Tibial nerve (tissue), 4 donors: ENCODE data around the gene PRICKLE2. TPM values are rescaled to one million over a fixed set of nuclear protein-coding genes. Genes with fewer than 3 reads are reported as not detected.

Experiments used
- DNase-seq, 2 donors: peaks; one replicate each; pipeline ENCODE4 v3.0.0-alpha.2; 2019; ENCODE audit warnings: low spot score in 2 of 2
- H3K27ac ChIP-seq, 4 donors: fragments of 200-600 bp; sonication (generic) in 3 of 4; one replicate each; pipeline ENCODE4 v1.5.1; 2017 to 2019; ENCODE audit warnings: mild to moderate bottlenecking in 1 of 4
- H3K27me3 ChIP-seq, 2 donors: fragments of 200-600 bp; sonication (generic) in 1 of 2; one replicate each; pipeline versions ENCODE4 v1.5.1 to v1.6.0; 2017 to 2019
- H3K36me3 ChIP-seq, 3 donors: fragments of 200-600 bp; sonication (generic); one replicate each; pipeline ENCODE4 v1.5.1; 2018 to 2019
- H3K4me1 ChIP-seq, 4 donors: fragments of 200-600 bp; sonication (generic) in 3 of 4; one replicate each; pipeline ENCODE4 v1.5.1; 2017 to 2019
- H3K4me3 ChIP-seq, 4 donors: fragments of 200-600 bp; sonication (generic) in 3 of 4; one replicate each; pipeline ENCODE4 v1.5.1; 2017 to 2019; ENCODE audit warnings: mild to moderate bottlenecking in 1 of 4, moderate library complexity in 1 of 4
- H3K9me3 ChIP-seq, 4 donors: fragments of 200-600 bp; sonication (generic) in 3 of 4; one replicate each; pipeline ENCODE4 v1.5.1; 2017 to 2019
- EP300 ChIP-seq, 2 donors: sonication (generic); formaldehyde crosslinking; IDR thresholded peaks; one replicate each; pipeline ENCODE4 v1.6.1; 2017; ENCODE audit warnings: antibody characterized with exemption in 2 of 2, mild to moderate bottlenecking in 1 of 2
- POLR2A ChIP-seq, 2 donors: fragments of 450-650 bp; IDR thresholded peaks; one replicate each; pipeline ENCODE4 v1.6.1; 2017; ENCODE audit warnings: antibody characterized with exemption in 2 of 2, mild to moderate bottlenecking in 2 of 2, moderate library complexity in 2 of 2
- WGBS, 2 donors: methylation state at CpG; one replicate each; pipeline ENCODE4 v1.1.5; 2018; 5-methylcytosine and 5-hydroxymethylcytosine counted together
- total RNA-seq, 4 donors: library from RNA; depleted of rRNA; stranded (reverse); fragments of >200 nt; gene quantifications; one replicate each; pipeline ENCODE4 v1.1.0, GENCODE V29; 2016
- TF ChIP-seq, protein P1 (sequence below), 5 experiments: fragments of 200-600 bp in 3 of 5; fragments of 450-650 bp in 2 of 5; sonication (generic) in 3 of 5; IDR thresholded peaks; one replicate each; pipeline ENCODE4 v1.5.1; 2016 to 2019; ENCODE audit warnings: antibody characterized with exemption in 5 of 5, mild to moderate bottlenecking in 3 of 5, moderate library complexity in 2 of 5

The PRICKLE2 gene
- total RNA-seq, 4 donors from 2014 or later = 24.5 to 39.1 (median 35.2) TPM

DNA sequence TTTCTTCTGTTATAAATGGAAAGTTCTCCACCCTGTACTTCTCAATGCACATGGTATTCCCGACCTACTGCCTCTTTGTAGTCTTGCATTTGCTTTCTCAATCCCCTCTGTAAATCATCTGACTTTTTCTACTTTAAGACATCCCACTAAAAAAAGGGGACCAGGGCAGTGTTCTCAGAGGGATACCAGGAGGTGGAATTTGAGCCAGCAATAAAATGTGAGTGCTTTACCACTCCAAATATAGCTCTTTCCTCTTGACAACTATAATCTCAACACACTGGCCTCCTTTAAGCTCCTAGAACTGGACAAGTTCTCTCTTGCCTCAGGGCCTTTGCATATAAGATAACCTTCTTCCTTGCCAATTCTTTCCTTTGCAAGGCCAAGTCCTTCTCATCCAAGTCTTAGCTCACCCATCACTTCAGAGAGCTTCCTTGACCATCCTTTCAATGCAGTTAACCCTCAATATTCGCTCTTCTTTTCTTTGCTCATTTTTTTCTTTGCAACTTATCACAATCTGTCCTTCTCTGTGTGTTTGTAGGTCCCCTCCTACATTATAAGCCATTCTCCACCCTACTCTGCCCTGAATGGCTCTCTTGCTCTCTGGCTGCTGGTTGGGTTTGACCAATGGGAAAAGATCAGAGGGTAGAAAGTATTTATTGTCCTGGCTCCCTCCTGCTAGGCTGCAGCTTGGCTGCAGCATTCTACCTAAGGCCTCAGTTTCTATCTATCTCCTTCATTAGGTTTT lies 93.4 kb downstream of the PRICKLE2 start:
- Histone ChIP-seq H3K4me1 (peaks cover 0 to 7% (median 2%) of the 10 kb centered on the region in 4 donors), H3K4me3 (no peak overlapping the region), H3K36me3 (peaks cover 0 to 18% (median 0%) of the 10 kb centered on the region in 3 donors), H3K9me3 (no peaks in the 10 kb centered on the region), H3K27me3 (no peaks in the 10 kb centered on the region), H3K27ac (no peak overlapping the region)
- no peak for DNase-seq
- TF ChIP-seq POLR2A (IDR thresholded peaks at IDR 0.05) (no peak), EP300 (IDR thresholded peaks at IDR 0.05) (no peak)
- TF ChIP-seq, protein P1, sequence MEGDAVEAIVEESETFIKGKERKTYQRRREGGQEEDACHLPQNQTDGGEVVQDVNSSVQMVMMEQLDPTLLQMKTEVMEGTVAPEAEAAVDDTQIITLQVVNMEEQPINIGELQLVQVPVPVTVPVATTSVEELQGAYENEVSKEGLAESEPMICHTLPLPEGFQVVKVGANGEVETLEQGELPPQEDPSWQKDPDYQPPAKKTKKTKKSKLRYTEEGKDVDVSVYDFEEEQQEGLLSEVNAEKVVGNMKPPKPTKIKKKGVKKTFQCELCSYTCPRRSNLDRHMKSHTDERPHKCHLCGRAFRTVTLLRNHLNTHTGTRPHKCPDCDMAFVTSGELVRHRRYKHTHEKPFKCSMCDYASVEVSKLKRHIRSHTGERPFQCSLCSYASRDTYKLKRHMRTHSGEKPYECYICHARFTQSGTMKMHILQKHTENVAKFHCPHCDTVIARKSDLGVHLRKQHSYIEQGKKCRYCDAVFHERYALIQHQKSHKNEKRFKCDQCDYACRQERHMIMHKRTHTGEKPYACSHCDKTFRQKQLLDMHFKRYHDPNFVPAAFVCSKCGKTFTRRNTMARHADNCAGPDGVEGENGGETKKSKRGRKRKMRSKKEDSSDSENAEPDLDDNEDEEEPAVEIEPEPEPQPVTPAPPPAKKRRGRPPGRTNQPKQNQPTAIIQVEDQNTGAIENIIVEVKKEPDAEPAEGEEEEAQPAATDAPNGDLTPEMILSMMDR (IDR thresholded peaks at IDR 0.05) = no peak
- WGBS, 2 donors = 54 to 71% methylated on average over 2 of the region's 2 CpGs

DNA sequence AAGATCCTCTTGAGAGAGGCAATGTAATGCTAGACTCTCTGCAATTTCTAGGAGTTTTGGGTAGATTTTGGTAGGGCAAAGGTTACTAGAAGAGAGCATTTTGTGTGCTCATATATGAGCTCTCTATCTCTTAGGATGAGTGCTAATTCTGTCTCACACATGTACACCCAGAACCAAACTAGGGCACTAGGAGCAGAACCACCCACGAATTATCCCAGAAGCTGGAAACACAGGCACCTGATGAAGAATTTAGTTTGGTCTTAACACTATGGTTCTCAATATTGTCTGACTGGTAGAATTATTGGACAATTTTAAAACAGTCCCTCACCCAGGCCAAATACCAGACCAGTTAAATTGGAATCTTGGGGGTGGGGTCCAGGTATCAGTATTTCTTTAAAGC lies 94.8 kb downstream of the PRICKLE2 start:
- Histone ChIP-seq H3K9me3 (no peaks in the 10 kb centered on the region), H3K27me3 (no peaks in the 10 kb centered on the region), H3K27ac (no peak overlapping the region), H3K36me3 (peaks cover 0 to 27% (median 0%) of the 10 kb centered on the region in 3 donors), H3K4me3 (no peak overlapping the region), H3K4me1 (peaks cover 0 to 7% (median 2%) of the 10 kb centered on the region in 4 donors)
- DNase-seq = no peak
- WGBS, 2 donors = 83 to 89% methylated on average over 1 of the region's 1 CpG
- TF ChIP-seq POLR2A (IDR thresholded peaks at IDR 0.05) (no peak), EP300 (IDR thresholded peaks at IDR 0.05) (no peak)
- TF ChIP-seq, protein P1 (IDR thresholded peaks at IDR 0.05) = no peak

DNA sequence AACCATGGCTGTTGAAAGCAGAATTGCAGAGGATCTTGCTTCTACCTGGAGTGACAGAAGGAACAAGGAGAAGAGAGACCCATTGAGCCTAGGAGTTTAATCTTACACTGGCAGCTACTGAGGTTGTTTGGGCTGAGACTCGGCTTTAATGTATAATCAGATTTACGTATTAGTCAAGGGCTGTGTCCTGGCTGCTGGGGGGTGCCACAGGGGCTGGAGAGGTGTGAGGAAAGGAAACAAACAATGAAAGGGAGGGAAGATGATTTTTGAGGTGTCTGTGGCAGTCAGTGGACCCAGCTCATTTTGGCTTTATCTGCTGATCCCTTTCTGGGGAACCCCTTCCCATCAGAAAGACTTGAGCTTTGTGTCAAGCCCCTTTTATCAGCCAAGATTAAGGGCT lies 95.7 kb downstream of the PRICKLE2 start:
- peaks cover 0 to 7% (median 2%) of the 10 kb centered on the region in 4 donors for H3K4me1 ChIP-seq
- H3K9me3 ChIP-seq = peaks cover 0 to 3% (median 1%) of the 10 kb centered on the region in 4 donors
- H3K27me3 ChIP-seq = no peaks in the 10 kb centered on the region
- H3K4me3 ChIP-seq = no peak overlapping the region
- TF ChIP-seq, protein P1 (IDR thresholded peaks at IDR 0.05) = no peak
- TF ChIP-seq EP300 (IDR thresholded peaks at IDR 0.05) (no peak), POLR2A (IDR thresholded peaks at IDR 0.05) (no peak)
- DNase-seq = no peak
- WGBS, 2 donors = 83 to 85% methylated on average over 2 of the region's 2 CpGs
- no peak overlapping the region for H3K27ac ChIP-seq
- H3K36me3 ChIP-seq = peaks cover 0 to 36% (median 0%) of the 10 kb centered on the region in 3 donors

DNA sequence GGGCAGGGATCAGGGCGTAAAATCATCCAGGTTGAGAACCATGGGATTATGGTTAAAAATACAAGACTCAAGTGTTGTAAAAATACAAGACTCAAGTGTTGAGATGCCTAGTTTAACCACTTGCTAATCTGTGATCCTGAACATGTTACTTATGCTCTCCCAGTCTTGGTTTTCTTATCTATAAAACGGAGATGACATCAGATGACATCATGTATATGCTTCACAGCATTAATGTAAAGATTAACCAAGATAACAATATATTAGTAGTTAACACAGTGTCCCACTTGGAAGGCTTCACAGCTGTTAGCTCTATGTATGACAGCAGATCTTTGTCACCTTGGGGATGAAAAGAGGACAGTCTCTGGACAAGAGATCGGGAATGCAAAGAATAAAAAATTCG lies 96.2 kb downstream of the PRICKLE2 start:
- DNase-seq = no peak
- H3K27me3 ChIP-seq = no peaks in the 10 kb centered on the region
- TF ChIP-seq, protein P1 (IDR thresholded peaks at IDR 0.05) = no peak
- no peak for TF ChIP-seq POLR2A (IDR thresholded peaks at IDR 0.05)
- no peak overlapping the region for H3K27ac ChIP-seq
- H3K9me3 ChIP-seq = peaks cover 0 to 7% (median 2%) of the 10 kb centered on the region in 4 donors
- H3K4me1 ChIP-seq = peaks cover 0 to 7% (median 2%) of the 10 kb centered on the region in 4 donors
- WGBS, 2 donors = 67 to 87% methylated on average over 4 of the region's 4 CpGs
- H3K4me3 ChIP-seq = no peak overlapping the region
- H3K36me3 ChIP-seq = peaks cover 0 to 40% (median 0%) of the 10 kb centered on the region in 3 donors

DNA sequence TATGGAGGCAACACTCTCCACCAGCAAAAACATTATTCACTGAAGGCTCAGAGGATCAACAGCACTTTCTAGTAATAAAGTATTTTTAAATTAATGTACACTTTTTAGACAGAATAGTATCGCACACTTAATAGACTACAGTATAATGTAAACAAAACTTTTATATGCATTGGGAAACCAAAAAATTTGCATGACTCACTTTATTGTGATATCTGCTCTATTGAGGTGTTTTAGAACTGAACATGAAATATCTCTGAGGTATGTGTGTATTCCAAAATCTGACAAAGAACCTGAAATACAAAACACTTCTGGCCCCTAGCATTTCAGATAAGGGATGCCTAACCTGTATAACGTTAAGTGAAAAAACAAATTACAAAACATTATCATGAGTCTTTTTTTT lies 99.7 kb downstream of the PRICKLE2 start:
- DNase-seq = no peak
- H3K9me3 ChIP-seq = peaks cover 0 to 7% (median 2%) of the 10 kb centered on the region in 4 donors
- peaks cover 0 to 15% (median 2%) of the 10 kb centered on the region in 4 donors for H3K4me1 ChIP-seq
- H3K27ac ChIP-seq = no peak overlapping the region
- no peaks in the 10 kb centered on the region for H3K27me3 ChIP-seq
- TF ChIP-seq, protein P1 (IDR thresholded peaks at IDR 0.05) = no peak
- TF ChIP-seq POLR2A (IDR thresholded peaks at IDR 0.05) (no peak), EP300 (IDR thresholded peaks at IDR 0.05) (no peak)
- WGBS, 2 donors = 42 to 86% methylated on average over 2 of the region's 2 CpGs
- no peak overlapping the region for H3K4me3 ChIP-seq
- H3K36me3 ChIP-seq = peaks cover 0 to 41% (median 0%) of the 10 kb centered on the region in 3 donors
